ENCODE data around the gene SYK. TPM values are rescaled to one million over a fixed set of nuclear protein-coding genes. Genes with fewer than 3 reads are reported as not detected.

The SYK gene
- total and polyA plus RNA-seq, 2 of the 4 experiments (the other 2 are of a cell fraction): not detected

GRCh38 chr9:90772386-90772785 lies 29.2 kb upstream of the SYK start:
- no peaks in the 10 kb centered on the region for H4K20me1 ChIP-seq (ENCODE audit: insufficient read depth, low read length)
- H2BK120ac ChIP-seq (ENCODE audit: low read depth, low read length): no peak overlapping the region
- ATAC-seq (ENCODE audit: low read depth) (no peak), DNase-seq (no peak)
- in situ Hi-C loops (cut with MboI; ENCODE audit: low sequenced_read_pairs) (no loop called here), dilution Hi-C loops (cut with HindIII; ENCODE audit: low sequenced_read_pairs, unreplicated experiment) (no loop called here), intact Hi-C loops (cut with micrococcal nuclease) (no loop called here)
- H3K36me3 ChIP-seq (ENCODE audit: control insufficient read depth, insufficient read depth, low read length): no peaks in the 10 kb centered on the region
- H3K27ac ChIP-seq (ENCODE audit: insufficient read depth, low read length): no peak overlapping the region
- WGBS, 2 experiments (ENCODE audit: extremely low coverage in 2 of 2, insufficient read length in 1 of 2): no CpG with 5 or more reads among the region's 1 CpG
- no peak for TF ChIP-seq MXI1 (IDR thresholded peaks at IDR 0.05; ENCODE audit: borderline replicate concordance, low read depth, low read length)
- no peak for TF ChIP-seq BHLHE40 (IDR thresholded peaks at IDR 0.05; ENCODE audit: low read depth, low read length)
- TF ChIP-seq RFX5 (IDR thresholded peaks at IDR 0.05; ENCODE audit: low read depth, low read length): no peak
- no peak for TF ChIP-seq NFE2L2 (IDR thresholded peaks at IDR 0.05; ENCODE audit: low read depth, low read length)
- TF ChIP-seq RCOR1 (IDR thresholded peaks at IDR 0.05; ENCODE audit: insufficient replicate concordance, low read length): no peak
- no peak for TF ChIP-seq FOS (IDR thresholded peaks at IDR 0.05; ENCODE audit: low read depth, low read length)
- no peak for TF ChIP-seq ELK1 (IDR thresholded peaks at IDR 0.05; ENCODE audit: borderline replicate concordance, low read depth, low read length)
- TF ChIP-seq MAFK (IDR thresholded peaks at IDR 0.05; ENCODE audit: low read depth, low read length): no peak
- no peak overlapping the region for H3K18ac ChIP-seq (ENCODE audit: low read depth, low read length)
- H3K4ac ChIP-seq (ENCODE audit: low read depth, low read length): no peak overlapping the region
- H3K9ac ChIP-seq (ENCODE audit: low read depth, low read length): no peak overlapping the region
- H4K5ac ChIP-seq (ENCODE audit: low read depth, low read length): no peak overlapping the region
- no peak overlapping the region for H2BK5ac ChIP-seq (ENCODE audit: low read depth, low read length, poor library complexity, severe bottlenecking)
- no peak overlapping the region for H2AK9ac ChIP-seq (replicated peaks; ENCODE audit: low read depth, low read length, poor library complexity)
- ChIA-PET CTCF (no interaction called here), POLR2A (ENCODE audit: unreplicated experiment) (no interaction called here)
- no peak overlapping the region for H3K56ac ChIP-seq (ENCODE audit: extremely low read depth, insufficient read depth, low read length)
- H2BK15ac ChIP-seq (ENCODE audit: low read depth, low read length): no peak overlapping the region
- H3K79me1 ChIP-seq (ENCODE audit: low read depth in 1 of 2, low read length in 2 of 2): no peaks in the 10 kb centered on the region
- H2AFZ ChIP-seq (replicated peaks; ENCODE audit: low read length, poor library complexity): no peak overlapping the region
- no peaks in the 10 kb centered on the region for H3K4me1 ChIP-seq (ENCODE audit: control insufficient read depth, insufficient read depth, low read length)
- no peak overlapping the region for H2AK5ac ChIP-seq (ENCODE audit: low read depth, low read length)
- no TSS peak for BruUV-seq (replicated peaks)
- H4K8ac ChIP-seq (ENCODE audit: low read depth in 2 of 2, low read length in 2 of 2): no peak overlapping the region
- H3K9me1 ChIP-seq (ENCODE audit: insufficient read depth, low read length): no peaks in the 10 kb centered on the region
- no peak overlapping the region for H4K91ac ChIP-seq (ENCODE audit: insufficient read depth, low read depth, low read length)
- H3K9me3 ChIP-seq (ENCODE audit: control insufficient read depth, insufficient read depth, low read length): peaks cover 2% of the 10 kb centered on the region; the same call in 1 of the 2 replicates
- no peak overlapping the region for H3K14ac ChIP-seq (replicated peaks; ENCODE audit: low read depth, low read length)
- H3K4me2 ChIP-seq (ENCODE audit: low read depth, low read length): no peak overlapping the region
- no peaks in the 10 kb centered on the region for H3K27me3 ChIP-seq (ENCODE audit: control insufficient read depth, insufficient read depth, low read length)
- H2BK20ac ChIP-seq (ENCODE audit: low read depth, low read length): no peak overlapping the region
- no peak overlapping the region for H3K4me3 ChIP-seq (ENCODE audit: insufficient read depth, low read depth, low read length)
- H3K23ac ChIP-seq (ENCODE audit: low read depth, low read length): no peak overlapping the region
